HL-60/S4 treated with retinoic acid at 250 ng/mL for 4 days and 3 days (cell line): ENCODE data around the gene PTPRN2.

Experiments used
- in situ Hi-C: fragments of 300-500 bp; cut with MboI; formaldehyde crosslinking; loops from 2 replicates; pipeline ENCODE4 v1.7.0; 2022; ENCODE audit warnings: low sequenced_read_pairs

Gene PTPRN2

DNA sequence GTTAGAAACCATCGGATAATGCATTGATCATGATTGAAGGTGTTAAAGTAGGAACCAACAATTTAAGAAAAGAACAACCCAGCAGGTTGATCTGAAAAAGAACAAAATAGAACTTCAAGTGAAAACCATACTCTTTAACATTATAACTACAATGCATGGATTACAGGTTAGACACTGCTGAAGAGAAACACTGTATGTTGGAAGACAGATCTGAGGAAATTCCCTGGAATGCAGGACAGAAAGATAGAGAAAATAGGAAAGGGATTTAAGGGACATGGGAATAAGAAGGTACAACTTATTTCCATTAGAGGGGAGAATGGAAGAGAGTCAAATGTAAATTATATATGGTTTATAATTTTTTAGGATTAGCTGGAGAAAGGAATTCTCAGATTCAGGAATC lies 947.5 kb downstream of the PTPRN2 start:
- in situ Hi-C loops: no loop called here

- in situ Hi-C loops: no loop called here
These were observed 949.1 kb downstream of the PTPRN2 start for GRCh38 chr7:157638563-157638962.

DNA sequence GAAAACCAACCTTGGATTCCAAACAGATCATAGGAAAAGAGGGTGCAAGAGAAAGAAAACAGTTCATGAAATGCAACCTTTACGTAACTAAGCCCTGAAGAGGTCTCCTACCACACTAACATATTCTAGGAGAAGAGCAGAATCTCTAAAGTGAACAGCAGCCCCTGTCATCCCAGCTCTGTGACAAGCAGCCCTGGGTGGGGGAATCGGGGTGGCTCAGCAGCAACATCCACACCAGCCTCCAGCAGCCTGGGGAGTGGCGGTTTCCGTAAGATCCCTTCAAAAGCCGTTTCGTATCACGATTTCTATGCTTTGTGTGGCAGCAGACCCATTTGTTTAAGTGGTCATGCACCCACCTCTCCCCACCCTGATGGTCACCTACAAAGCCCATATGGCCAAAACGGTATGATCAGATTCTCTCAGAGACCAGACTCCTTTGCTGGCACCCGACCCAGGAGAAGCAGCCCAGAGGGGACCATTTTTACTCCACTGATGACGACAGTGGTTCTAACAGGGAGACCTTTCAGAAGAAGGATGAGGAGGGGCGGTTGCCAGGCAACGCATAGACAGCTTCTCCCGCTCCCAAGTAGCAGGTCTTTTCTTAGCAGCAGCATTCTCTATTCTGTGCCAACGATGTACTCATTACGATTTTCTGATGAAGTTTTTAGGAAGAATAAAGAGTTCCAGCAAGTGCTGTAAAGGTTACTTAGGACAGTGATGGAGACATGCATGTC lies 950.2 kb downstream of the PTPRN2 start:
- in situ Hi-C loops: no loop called here

GRCh38 chr7:157635669-157636068 lies 952.0 kb downstream of the PTPRN2 start:
- in situ Hi-C loops: no loop called here

GRCh38 chr7:157635148-157635500 lies 952.5 kb downstream of the PTPRN2 start:
- in situ Hi-C loops: no loop called here

- in situ Hi-C loops: no loop called here
These were observed 953.0 kb downstream of the PTPRN2 start for GRCh38 chr7:157634401-157635147.

GRCh38 chr7:157633465-157634185 lies 954.0 kb downstream of the PTPRN2 start:
- in situ Hi-C loops: no loop called here

DNA sequence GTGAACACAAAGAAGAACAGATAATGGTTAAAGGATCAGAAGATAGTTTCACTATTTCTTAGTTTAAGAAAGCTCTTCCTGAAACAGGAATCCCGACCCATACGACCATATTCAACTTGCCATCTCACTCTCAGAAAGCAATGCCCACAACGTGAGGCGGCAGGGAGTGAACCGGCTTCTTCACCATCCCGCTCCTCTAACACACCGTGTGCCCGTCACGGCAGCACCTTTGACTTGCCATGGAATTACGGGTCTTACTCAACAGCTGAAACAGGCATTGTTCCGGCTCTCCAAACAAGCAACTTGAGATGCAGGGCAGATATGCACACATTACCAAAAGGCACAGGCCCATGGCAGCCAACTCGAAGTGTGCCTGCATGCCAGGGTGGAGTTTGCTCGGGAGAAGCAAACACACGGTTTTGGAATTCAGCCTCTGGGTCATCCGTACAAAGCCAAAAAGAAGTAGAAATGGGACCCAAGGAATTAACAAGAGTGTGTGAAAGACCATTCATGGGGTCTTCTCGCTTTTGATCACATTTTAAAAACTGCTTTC lies 957.2 kb downstream of the PTPRN2 start:
- in situ Hi-C loops: no loop called here

DNA sequence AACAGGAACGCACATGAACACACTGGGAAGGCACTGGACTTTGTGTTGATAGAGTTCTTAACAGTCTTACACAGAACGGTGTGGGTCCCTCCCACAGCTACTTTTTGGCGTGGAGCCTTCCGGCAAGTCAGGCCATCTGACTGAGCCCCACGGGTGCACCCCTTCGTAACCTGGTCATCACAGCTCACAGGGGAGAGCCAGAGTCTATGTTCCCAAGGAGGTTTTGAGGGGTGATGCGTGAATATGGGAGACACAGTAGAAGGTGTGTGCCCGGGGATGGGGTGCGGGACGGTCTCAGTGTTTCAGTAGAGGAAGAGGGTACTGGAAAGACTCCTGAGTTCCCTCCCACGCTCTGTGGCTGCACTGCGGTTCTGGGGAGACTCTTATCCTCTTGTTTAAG lies 959.2 kb downstream of the PTPRN2 start:
- in situ Hi-C loops: no loop called here

- in situ Hi-C loops: no loop called here
These were observed 960.0 kb downstream of the PTPRN2 start for GRCh38 chr7:157627646-157628045.

GRCh38 chr7:157627033-157627432 lies 960.6 kb downstream of the PTPRN2 start:
- in situ Hi-C loops: no loop called here

- in situ Hi-C loops: no loop called here
These were observed 961.5 kb downstream of the PTPRN2 start for GRCh38 chr7:157625973-157626742.

DNA sequence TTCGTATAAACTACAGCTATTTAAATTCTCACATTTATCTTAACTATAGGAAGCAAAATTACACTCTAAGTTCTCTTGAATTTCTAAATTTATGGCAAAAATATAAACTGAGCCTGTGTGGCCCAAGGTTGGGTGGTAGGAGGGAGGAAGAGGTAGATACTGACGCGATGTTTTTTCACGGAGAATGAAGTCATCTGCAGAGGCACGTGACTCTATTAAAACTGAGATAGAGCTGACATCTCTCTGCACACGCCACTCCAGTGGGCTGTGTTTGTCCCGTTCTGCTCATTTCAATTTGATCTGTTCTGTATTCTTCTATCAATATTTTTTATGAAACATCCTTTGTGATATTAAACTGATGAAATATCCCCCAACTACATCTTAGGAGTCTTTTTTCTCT lies 964.1 kb downstream of the PTPRN2 start:
- in situ Hi-C loops: no loop called here

DNA sequence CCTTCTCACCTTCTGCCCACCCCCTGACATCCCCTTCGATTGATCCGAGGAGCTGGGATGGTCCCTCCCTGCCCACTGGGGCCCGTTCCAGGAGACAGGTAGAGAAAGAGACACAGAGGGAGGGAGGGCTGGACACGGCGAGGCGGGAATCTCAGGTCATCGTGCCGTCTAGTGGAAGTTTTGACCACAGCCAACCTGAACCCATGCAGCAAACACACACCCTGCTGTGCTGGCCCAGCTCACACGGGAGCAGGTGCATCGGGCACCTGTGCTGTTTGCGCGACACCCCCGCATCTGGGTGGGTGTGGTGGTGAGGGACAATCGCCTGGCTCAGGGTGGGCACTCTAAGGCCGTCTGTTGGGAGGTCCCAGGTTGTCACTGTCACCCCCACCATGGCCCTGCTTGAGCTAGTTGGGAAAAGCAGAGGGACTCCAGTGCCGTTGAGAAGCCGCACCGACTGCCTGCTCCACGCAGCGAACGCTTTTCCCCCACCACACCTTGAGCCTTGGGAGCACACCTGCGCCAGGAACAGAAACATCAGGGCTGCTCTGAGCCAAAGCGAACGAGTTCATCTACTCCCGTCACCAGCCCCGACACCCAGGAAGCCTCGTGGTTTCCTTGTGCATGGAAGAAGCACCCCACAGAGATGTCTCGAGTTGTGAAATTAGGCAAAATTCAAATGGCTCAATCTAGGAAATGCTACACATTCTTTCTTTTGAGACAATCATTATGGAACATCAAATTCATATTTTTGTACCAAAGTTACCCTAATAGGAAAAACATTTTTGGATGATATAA lies 965.0 kb downstream of the PTPRN2 start:
- in situ Hi-C loops: no loop called here

- in situ Hi-C loops: no loop called here
These were observed 965.6 kb downstream of the PTPRN2 start for GRCh38 chr7:157622000-157622399.

DNA sequence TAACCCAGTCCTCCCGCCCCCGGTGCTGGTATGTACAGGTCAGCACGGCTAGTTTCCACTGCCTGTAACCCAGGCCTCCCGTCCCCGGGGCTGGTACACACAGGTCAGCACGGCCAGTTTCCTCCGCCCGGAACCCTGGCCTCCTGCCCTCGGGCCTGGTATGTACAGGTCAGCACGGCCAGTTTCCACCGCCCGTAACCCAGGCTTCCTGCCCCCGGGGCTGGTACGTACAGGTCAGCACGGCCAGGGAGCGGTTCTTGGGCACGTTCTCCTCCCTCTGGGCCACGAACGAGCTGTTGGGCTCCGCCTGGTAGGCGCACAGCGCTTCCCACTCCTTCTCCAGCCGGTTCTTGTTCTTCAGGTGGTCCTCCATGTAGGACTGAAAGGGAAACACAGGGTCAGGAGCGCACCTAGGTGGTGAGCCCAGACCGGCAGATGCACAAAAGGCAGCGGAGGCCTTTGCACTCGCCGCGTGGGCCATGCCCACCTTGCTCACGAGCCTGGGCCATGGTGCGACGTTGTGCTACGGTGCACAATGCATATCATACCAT lies 966.4 kb downstream of the PTPRN2 start:
- in situ Hi-C loops: no loop called here

GRCh38 chr7:157620616-157621015 lies 967.0 kb downstream of the PTPRN2 start:
- in situ Hi-C loops: no loop called here

DNA sequence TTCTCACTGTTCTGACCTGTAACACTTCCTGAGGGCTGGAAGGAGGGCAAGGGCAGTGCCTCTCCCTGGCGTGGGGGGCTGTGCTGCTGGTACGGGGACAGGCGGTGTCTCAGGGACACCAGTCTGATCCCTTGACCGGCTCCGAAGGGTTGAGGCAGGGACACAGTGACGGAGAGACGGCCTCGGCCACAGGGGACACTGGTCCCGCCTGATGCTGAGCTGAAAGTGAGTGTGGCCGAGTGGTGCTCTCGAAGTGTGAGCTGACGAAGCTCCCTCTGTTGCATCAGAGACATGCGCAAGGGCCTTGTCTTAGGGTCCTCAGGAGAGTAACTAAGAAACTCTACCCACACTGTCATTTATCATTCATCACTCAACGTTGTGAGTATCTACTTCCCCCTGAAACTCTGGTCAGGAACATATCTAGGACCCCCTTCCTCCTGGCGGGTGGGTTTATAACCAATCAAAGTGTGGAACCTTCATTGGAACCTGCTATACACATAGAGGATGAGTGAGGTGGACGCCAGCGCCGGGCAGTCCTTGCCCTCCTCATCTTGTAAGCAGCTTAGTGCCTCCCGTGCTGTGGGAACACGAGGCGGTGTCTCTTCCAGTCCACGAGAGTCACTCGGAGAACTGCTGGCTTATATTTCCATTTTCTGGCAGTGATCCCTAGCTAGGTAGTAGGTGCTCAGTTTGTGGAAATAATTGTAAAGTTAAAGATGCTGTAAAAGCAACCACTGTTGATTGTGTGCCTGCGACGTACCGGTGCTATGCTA lies 967.7 kb downstream of the PTPRN2 start:
- in situ Hi-C loops: no loop called here
